Astrocyte (in vitro differentiated cells and primary cell): ENCODE measurements around the gene SLC9A3. TPM values are rescaled to one million over a fixed set of nuclear protein-coding genes. Genes with fewer than 3 reads are reported as not detected.

ENCODE experiments used
- DNase-seq: peaks from one replicate; pipeline ENCODE4 v3.0.0-alpha.2; 2010; ENCODE audit warnings: low read depth
- FAIRE-seq: peaks from 2 replicates; lab custom pipeline; 2011; peaks lifted over from hg19 to GRCh38; lab: Jason Lieb, UNC
- H2AFZ ChIP-seq: 2 replicates; pipeline ENCODE4 v1.6.0; 2012; ENCODE audit warnings: low read depth, low read length, inconsistent platforms
- H3K27ac ChIP-seq: 2 replicates; pipeline ENCODE4 v1.5.1; 2011; ENCODE audit warnings: low read depth, low read length, inconsistent platforms
- H3K27me3 ChIP-seq: 2 replicates; pipeline ENCODE4 v1.6.0; 2011; ENCODE audit warnings: low read length, inconsistent platforms; ENCODE audit not compliant: insufficient read depth
- H3K36me3 ChIP-seq: 2 replicates; pipeline ENCODE4 v1.5.1; 2011; ENCODE audit warnings: low read length, inconsistent platforms; ENCODE audit not compliant: insufficient read depth
- H3K4me1 ChIP-seq: 2 replicates; pipeline ENCODE4 v1.5.1; 2011; ENCODE audit warnings: low read length, inconsistent platforms; ENCODE audit not compliant: insufficient read depth
- H3K4me2 ChIP-seq: 2 replicates; pipeline ENCODE4 v1.6.0; 2012; ENCODE audit warnings: low read length, inconsistent platforms
- H3K4me3 ChIP-seq: 2 replicates; pipeline ENCODE4 v1.5.1; 2011; ENCODE audit warnings: low read depth, mild to moderate bottlenecking, low read length, inconsistent platforms; ENCODE audit not compliant: insufficient read depth
- H3K79me2 ChIP-seq: 2 replicates; pipeline ENCODE4 v1.6.0; 2012; ENCODE audit warnings: mild to moderate bottlenecking, low read length, inconsistent platforms; ENCODE audit not compliant: insufficient read depth
- H3K9ac ChIP-seq: 2 replicates; pipeline ENCODE4 v1.6.0; 2012; ENCODE audit warnings: mild to moderate bottlenecking, low read length, inconsistent platforms
- H3K9me3 ChIP-seq: 2 replicates; pipeline ENCODE4 v1.5.1; 2012; ENCODE audit warnings: low read depth, mild to moderate bottlenecking, low read length, inconsistent platforms; ENCODE audit not compliant: insufficient read depth
- H4K20me1 ChIP-seq: 2 replicates; pipeline ENCODE4 v1.6.0; 2012; ENCODE audit warnings: low read length, inconsistent platforms; ENCODE audit not compliant: insufficient read depth
- H3K27ac Mint-ChIP-seq: one replicate; pipeline ENCODE4 v1.8.0; 2021; ENCODE audit warnings: mild to moderate bottlenecking, mixed read lengths; ENCODE audit not compliant: unreplicated experiment
- H3K27me3 Mint-ChIP-seq: one replicate; pipeline ENCODE4 v1.8.0; 2021; ENCODE audit warnings: low read depth, mixed read lengths; ENCODE audit not compliant: unreplicated experiment
- H3K36me3 Mint-ChIP-seq: one replicate; pipeline ENCODE4 v1.8.0; 2021; ENCODE audit warnings: low read depth, mixed read lengths; ENCODE audit not compliant: unreplicated experiment
- H3K4me1 Mint-ChIP-seq: one replicate; pipeline ENCODE4 v1.8.0; 2021; ENCODE audit warnings: low read depth, mixed read lengths; ENCODE audit not compliant: unreplicated experiment
- H3K4me3 Mint-ChIP-seq: one replicate; pipeline ENCODE4 v1.8.0; 2021; ENCODE audit warnings: mild to moderate bottlenecking, moderate library complexity, mixed read lengths; ENCODE audit not compliant: unreplicated experiment
- H3K9me3 Mint-ChIP-seq: one replicate; pipeline ENCODE4 v1.8.0; 2021; ENCODE audit warnings: mild to moderate bottlenecking, mixed read lengths; ENCODE audit not compliant: unreplicated experiment
- CTCF ChIP-seq: IDR thresholded peaks from 2 replicates; pipeline ENCODE4 v1.5.1; 2011; ENCODE audit warnings: low read depth, mild to moderate bottlenecking, inconsistent platforms, low read length, moderate library complexity; ENCODE audit not compliant: insufficient read depth
- EZH2 ChIP-seq: IDR thresholded peaks from 2 replicates; pipeline ENCODE4 v1.6.1; 2012; ENCODE audit warnings: mild to moderate bottlenecking, low read length, inconsistent platforms; ENCODE audit not compliant: insufficient read depth
- total RNA-seq: library from RNA; stranded (reverse); gene quantifications from 2 replicates; pipeline ENCODE4 v1.2.1, GENCODE V29; 2021

SLC9A3 gene
- total RNA-seq, 1 donor from 2014 or later = 1.0 TPM

GRCh38 chr5:549229-549628 lies 25.0 kb upstream of the SLC9A3 start:
- H3K9me3 Mint-ChIP-seq = peaks cover 3% of the 10 kb centered on the region
- H3K4me1 Mint-ChIP-seq = no peaks in the 10 kb centered on the region
- Histone ChIP-seq H3K9ac (no peak overlapping the region), H2AFZ (no peak overlapping the region), H3K9me3 (no peaks in the 10 kb centered on the region), H3K27me3 (no peaks in the 10 kb centered on the region), H4K20me1 (no peaks in the 10 kb centered on the region), H3K79me2 (no peaks in the 10 kb centered on the region), H3K4me3 (no peak overlapping the region), H3K36me3 (no peaks in the 10 kb centered on the region), H3K4me1 (no peaks in the 10 kb centered on the region), H3K27ac (no peak overlapping the region), H3K4me2 (no peak overlapping the region)
- no peak for TF ChIP-seq EZH2
- no peak for TF ChIP-seq CTCF
- FAIRE-seq (no peak), DNase-seq (no peak)
- H3K27me3 Mint-ChIP-seq = peaks cover 43% of the 10 kb centered on the region
- no peaks in the 10 kb centered on the region for H3K36me3 Mint-ChIP-seq
- no peak overlapping the region for H3K4me3 Mint-ChIP-seq
- H3K27ac Mint-ChIP-seq = no peak overlapping the region

GRCh38 chr5:548256-548655 lies 24.0 kb upstream of the SLC9A3 start:
- H3K36me3 Mint-ChIP-seq = no peaks in the 10 kb centered on the region
- TF ChIP-seq CTCF (no peak), EZH2 (no peak)
- H3K27me3 ChIP-seq = no peaks in the 10 kb centered on the region
- no peaks in the 10 kb centered on the region for H3K9me3 ChIP-seq
- no peaks in the 10 kb centered on the region for H3K79me2 ChIP-seq
- DNase-seq (no peak), FAIRE-seq (no peak)
- H3K4me2 ChIP-seq = no peak overlapping the region
- no peaks in the 10 kb centered on the region for H3K36me3 ChIP-seq
- no peak overlapping the region for H3K9ac ChIP-seq
- H3K27ac ChIP-seq = no peak overlapping the region
- no peaks in the 10 kb centered on the region for H4K20me1 ChIP-seq
- H2AFZ ChIP-seq = no peak overlapping the region
- H3K4me1 Mint-ChIP-seq = no peaks in the 10 kb centered on the region
- H3K4me1 ChIP-seq = no peaks in the 10 kb centered on the region
- no peak overlapping the region for H3K4me3 ChIP-seq
- peaks cover 38% of the 10 kb centered on the region for H3K27me3 Mint-ChIP-seq
- H3K9me3 Mint-ChIP-seq = peaks cover 3% of the 10 kb centered on the region
- no peak overlapping the region for H3K27ac Mint-ChIP-seq
- peak overlapping the region; percentile 28 for H3K4me3 Mint-ChIP-seq

GRCh38 chr5:547086-547924 lies 23.1 kb upstream of the SLC9A3 start:
- DNase-seq (no peak), FAIRE-seq (no peak)
- Histone ChIP-seq H3K27ac (no peak overlapping the region), H3K9ac (no peak overlapping the region), H2AFZ (no peak overlapping the region), H3K4me3 (no peak overlapping the region), H4K20me1 (no peaks in the 10 kb centered on the region), H3K4me2 (no peak overlapping the region), H3K4me1 (no peaks in the 10 kb centered on the region), H3K27me3 (no peaks in the 10 kb centered on the region), H3K9me3 (no peaks in the 10 kb centered on the region), H3K79me2 (no peaks in the 10 kb centered on the region), H3K36me3 (no peaks in the 10 kb centered on the region)
- H3K36me3 Mint-ChIP-seq = no peaks in the 10 kb centered on the region
- no peaks in the 10 kb centered on the region for H3K4me1 Mint-ChIP-seq
- TF ChIP-seq EZH2 = no peak
- no peak for TF ChIP-seq CTCF
- H3K27me3 Mint-ChIP-seq = peaks cover 38% of the 10 kb centered on the region
- H3K27ac Mint-ChIP-seq = no peak overlapping the region
- no peak overlapping the region for H3K4me3 Mint-ChIP-seq
- H3K9me3 Mint-ChIP-seq = peaks cover 3% of the 10 kb centered on the region
